SK-N-SH (cell line): Measurements from ENCODE around the gene MIF4GD.
A peak's percentile ranks its signal among the peaks of the same experiment; 100 is the strongest.

ENCODE experiments used
- CHD2 ChIP-seq: fragments of 150-350 bp; IDR thresholded peaks from 2 replicates; pipeline ENCODE4 v1.6.1; 2018; ENCODE audit warnings: low read length; ENCODE audit not compliant: partially characterized antibody
- EZH2phosphoT487 ChIP-seq: fragments of 200-600 bp; sonication (generic); IDR thresholded peaks from 2 replicates; pipeline ENCODE4 v1.6.1; 2017; ENCODE audit warnings: low read depth, mixed run types, mild to moderate bottlenecking, antibody characterized with exemption, moderate library complexity, borderline replicate concordance
- IRF3 ChIP-seq: fragments of 150-350 bp; IDR thresholded peaks from 2 replicates; pipeline ENCODE4 v1.6.1; 2016; ENCODE audit warnings: mild to moderate bottlenecking, low read depth, low read length
- MEF2A ChIP-seq: IDR thresholded peaks from 2 replicates; pipeline ENCODE4 v1.4.0; 2012; ENCODE audit warnings: low read depth, borderline replicate concordance
- MXI1 ChIP-seq: IDR thresholded peaks from 2 replicates; pipeline ENCODE4 v1.6.1; 2012; ENCODE audit warnings: mild to moderate bottlenecking, low read depth, low read length, improper control_type of control experiment
- TAF1 ChIP-seq: IDR thresholded peaks from 2 replicates; pipeline ENCODE4 v1.6.1; 2012; ENCODE audit warnings: low read depth, mild to moderate bottlenecking, low read length, moderate library complexity, borderline replicate concordance
- TF ChIP-seq, protein P1 (sequence below): fragments of 200-600 bp; sonication (generic); IDR thresholded peaks from 2 replicates; pipeline ENCODE4 v1.6.1; 2017; ENCODE audit warnings: antibody characterized with exemption, mild to moderate bottlenecking, moderate library complexity
- TF ChIP-seq, protein P2 (sequence below): IDR thresholded peaks from 2 replicates; pipeline ENCODE4 v1.6.1; 2012; ENCODE audit warnings: mild to moderate bottlenecking, low read depth, low read length, moderate library complexity
- TF ChIP-seq, protein P3 (sequence below): IDR thresholded peaks from 2 replicates; pipeline ENCODE4 v1.4.0; 2012; ENCODE audit warnings: low read depth, borderline replicate concordance

GRCh38 chr17:75289115-75289831, 18.2 kb upstream of the MIF4GD start, which contains the start of gene SLC25A19:
- peak; percentile 98 for TF ChIP-seq MXI1
- peak; percentile 97 for TF ChIP-seq CHD2
- no peak for TF ChIP-seq EZH2phosphoT487
- TF ChIP-seq, protein P1, sequence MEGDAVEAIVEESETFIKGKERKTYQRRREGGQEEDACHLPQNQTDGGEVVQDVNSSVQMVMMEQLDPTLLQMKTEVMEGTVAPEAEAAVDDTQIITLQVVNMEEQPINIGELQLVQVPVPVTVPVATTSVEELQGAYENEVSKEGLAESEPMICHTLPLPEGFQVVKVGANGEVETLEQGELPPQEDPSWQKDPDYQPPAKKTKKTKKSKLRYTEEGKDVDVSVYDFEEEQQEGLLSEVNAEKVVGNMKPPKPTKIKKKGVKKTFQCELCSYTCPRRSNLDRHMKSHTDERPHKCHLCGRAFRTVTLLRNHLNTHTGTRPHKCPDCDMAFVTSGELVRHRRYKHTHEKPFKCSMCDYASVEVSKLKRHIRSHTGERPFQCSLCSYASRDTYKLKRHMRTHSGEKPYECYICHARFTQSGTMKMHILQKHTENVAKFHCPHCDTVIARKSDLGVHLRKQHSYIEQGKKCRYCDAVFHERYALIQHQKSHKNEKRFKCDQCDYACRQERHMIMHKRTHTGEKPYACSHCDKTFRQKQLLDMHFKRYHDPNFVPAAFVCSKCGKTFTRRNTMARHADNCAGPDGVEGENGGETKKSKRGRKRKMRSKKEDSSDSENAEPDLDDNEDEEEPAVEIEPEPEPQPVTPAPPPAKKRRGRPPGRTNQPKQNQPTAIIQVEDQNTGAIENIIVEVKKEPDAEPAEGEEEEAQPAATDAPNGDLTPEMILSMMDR = peak; percentile 26; the same call in 1 of the 2 replicates
- TF ChIP-seq MEF2A = no peak
- peak; percentile 54; the same call in 1 of the 2 replicates for TF ChIP-seq TAF1
- TF ChIP-seq, protein P2, sequence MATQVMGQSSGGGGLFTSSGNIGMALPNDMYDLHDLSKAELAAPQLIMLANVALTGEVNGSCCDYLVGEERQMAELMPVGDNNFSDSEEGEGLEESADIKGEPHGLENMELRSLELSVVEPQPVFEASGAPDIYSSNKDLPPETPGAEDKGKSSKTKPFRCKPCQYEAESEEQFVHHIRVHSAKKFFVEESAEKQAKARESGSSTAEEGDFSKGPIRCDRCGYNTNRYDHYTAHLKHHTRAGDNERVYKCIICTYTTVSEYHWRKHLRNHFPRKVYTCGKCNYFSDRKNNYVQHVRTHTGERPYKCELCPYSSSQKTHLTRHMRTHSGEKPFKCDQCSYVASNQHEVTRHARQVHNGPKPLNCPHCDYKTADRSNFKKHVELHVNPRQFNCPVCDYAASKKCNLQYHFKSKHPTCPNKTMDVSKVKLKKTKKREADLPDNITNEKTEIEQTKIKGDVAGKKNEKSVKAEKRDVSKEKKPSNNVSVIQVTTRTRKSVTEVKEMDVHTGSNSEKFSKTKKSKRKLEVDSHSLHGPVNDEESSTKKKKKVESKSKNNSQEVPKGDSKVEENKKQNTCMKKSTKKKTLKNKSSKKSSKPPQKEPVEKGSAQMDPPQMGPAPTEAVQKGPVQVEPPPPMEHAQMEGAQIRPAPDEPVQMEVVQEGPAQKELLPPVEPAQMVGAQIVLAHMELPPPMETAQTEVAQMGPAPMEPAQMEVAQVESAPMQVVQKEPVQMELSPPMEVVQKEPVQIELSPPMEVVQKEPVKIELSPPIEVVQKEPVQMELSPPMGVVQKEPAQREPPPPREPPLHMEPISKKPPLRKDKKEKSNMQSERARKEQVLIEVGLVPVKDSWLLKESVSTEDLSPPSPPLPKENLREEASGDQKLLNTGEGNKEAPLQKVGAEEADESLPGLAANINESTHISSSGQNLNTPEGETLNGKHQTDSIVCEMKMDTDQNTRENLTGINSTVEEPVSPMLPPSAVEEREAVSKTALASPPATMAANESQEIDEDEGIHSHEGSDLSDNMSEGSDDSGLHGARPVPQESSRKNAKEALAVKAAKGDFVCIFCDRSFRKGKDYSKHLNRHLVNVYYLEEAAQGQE = peak; percentile 2; the same call in 1 of the 2 replicates
- TF ChIP-seq, protein P3, sequence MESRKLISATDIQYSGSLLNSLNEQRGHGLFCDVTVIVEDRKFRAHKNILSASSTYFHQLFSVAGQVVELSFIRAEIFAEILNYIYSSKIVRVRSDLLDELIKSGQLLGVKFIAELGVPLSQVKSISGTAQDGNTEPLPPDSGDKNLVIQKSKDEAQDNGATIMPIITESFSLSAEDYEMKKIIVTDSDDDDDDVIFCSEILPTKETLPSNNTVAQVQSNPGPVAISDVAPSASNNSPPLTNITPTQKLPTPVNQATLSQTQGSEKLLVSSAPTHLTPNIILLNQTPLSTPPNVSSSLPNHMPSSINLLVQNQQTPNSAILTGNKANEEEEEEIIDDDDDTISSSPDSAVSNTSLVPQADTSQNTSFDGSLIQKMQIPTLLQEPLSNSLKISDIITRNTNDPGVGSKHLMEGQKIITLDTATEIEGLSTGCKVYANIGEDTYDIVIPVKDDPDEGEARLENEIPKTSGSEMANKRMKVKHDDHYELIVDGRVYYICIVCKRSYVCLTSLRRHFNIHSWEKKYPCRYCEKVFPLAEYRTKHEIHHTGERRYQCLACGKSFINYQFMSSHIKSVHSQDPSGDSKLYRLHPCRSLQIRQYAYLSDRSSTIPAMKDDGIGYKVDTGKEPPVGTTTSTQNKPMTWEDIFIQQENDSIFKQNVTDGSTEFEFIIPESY = peak; percentile 92
- TF ChIP-seq IRF3 = no peak
